HPDE6-E6E7 (cell line): ENCODE results near the gene RCE1.

ENCODE experiments used
- DNase-seq: peaks from one replicate; pipeline ENCODE4 v3.0.0; 2011; ENCODE audit warnings: missing footprints; ENCODE audit errors: extremely low spot score

RCE1 gene

DNA sequence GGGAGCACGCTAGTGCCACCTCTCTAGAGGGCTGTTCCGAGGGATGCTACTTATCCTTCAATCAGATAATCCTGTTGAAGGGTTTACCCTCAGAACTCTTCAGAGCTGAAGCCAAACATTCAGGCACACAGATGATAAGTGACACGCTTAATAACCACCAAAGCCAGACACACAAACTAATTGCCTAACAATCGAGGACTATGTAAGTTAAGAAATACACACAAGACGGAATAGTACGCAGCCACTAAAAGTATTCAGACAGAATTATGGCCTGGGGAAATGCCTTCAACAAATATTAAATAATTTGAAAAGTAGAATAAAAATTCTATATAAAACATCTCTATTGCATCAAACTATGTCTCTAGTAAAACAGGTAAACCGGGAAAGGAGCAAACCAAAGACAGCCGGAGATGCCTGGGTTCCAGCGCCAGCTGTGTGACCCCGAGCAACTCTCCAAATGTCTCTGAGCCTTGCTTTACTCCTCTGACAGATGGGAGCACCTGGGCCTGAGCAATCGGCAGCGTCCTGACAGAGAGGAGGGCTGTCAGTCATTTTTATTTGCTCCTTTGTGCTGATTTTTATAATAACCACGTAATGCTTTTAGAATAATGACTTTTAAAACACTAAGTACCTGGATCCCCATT, 25.0 kb downstream of the RCE1 start:
- no peak for DNase-seq

DNA sequence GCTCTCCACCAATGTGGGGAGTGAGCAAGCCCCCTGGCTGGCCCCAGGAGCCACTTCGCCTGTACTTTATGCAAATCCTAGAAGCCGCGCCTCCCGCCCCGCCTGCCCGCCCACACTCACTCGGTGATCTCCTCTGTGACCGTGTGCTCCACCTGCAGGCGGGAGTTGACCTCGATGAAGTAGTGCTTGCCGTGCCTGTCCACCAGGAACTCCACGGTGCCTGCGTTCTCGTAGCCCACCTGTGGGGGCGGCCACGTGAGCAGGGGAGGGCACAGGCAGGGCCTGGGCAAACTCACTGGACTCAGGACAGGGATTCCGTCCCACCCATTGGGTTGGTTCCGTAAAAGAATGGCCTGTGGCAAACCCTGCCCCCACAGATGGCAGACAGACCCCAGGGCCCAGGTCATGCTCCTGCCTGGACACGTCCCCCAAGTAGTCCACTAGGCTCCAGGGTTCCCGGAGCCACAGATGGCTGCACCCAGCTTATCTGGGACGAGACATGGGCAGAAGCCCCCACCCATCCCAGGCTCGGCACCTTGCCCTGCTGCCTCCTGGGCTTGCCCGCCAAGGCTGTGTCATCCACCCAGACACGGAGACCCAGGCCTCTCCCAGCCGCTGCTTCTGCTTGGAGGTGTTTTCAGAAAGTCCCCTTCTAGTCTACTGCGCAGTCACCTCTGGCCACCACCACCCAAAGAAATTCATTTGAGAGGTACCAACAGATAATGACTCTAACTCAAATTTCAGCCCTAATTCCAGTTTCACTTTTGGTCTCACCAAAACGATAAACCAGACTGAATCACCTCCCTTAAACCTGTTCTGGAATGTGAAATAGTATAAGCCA, 25.7 kb downstream of the RCE1 start:
- peak; percentile 40 for DNase-seq

DNA sequence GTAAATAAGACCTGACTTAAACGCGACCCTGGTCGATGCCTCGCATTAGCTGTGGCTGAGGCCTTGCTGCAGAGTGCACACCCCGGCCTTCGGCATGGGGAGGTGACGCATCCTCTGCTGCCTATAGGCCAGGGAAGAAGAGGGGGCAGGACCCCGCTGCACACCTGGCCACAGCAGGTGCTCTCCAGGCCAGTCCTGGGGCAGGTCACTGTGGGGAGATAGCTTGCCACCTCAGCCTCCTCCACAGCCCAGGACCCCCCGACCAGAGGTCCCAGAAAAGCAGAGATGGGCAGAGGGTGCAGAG, 26.3 kb downstream of the RCE1 start:
- no peak for DNase-seq

DNA sequence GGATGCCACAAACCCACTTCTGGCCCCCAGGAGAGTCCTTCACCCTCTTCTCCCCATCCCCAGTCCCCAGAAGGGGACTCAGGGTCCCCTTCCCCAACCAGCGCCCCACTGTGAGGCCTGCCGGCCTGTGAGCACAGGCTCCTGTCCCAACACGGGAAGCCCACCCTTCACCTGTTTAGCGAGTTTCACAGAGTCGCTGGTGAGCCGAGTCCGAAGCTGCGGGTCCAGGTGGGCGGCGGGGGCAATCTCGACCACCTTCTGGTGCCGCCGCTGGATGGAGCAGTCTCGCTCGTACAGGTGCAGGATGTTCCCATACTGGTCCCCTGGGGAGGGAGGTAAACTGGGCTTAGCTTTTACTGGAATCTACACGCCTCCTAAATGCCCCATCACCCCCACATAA, 26.9 kb downstream of the RCE1 start:
- DNase-seq, result no peak

DNA sequence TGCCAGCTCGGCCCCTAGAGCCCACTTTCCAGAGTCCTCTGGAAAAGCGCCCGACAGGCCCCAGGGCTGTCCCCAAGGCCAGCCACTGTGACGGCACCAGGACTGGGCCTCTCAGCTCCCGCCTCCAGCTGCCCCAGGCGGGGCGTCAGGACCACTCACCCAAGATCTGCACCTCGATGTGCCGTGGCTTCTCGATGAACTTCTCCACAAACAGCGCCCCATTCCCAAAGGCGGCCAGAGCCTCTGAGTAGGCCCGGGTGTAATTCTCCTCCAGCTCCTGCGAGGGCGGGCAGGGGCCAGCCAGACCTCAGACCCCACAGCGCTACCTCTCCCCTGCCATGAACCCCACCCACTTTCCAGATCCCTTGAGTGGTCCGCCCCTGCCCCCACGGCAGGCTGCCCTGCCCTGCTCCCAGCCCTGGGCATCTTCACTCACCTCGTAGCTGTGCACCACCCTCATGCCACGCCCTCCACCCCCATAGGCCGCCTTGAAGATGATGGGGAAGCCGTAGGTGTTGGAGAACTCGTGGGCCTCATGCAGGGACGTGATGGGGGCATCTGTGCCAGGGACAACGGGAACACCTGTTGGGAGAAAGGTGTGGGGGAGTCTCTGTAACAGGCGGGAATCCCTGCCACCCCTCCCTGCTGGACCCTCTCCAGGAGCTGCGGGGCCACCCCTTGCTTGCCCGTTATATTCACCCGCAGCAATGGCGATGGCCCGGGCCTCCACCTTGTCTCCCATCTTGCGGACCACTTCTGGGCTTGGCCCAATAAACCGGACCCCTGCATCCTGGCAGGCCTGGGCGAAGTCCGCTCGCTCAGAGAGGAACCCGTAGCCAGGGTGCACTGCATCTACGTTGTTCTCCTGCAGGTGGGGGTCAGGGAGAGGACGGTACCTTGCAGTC, 27.6 kb downstream of the RCE1 start:
- DNase-seq, result no peak

DNA sequence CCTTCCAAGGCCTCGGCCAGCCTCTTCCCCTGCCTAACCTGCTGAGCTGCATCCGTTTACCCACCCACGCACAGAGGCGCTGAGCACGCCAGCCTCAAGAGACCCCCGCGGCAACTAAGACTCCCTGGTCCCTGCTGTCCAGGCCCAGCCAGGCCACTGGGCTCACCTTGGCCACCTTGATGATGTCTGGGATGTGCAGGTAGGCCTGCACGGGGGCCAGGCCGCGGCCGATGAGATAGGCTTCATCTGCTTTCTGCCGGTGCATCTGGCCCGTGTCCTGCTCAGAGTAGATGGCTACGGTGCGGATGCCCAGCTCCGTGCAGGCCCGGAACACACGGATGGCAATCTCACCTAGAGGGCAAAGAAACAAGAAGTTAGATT, 28.3 kb downstream of the RCE1 start:
- DNase-seq, result no peak

DNA sequence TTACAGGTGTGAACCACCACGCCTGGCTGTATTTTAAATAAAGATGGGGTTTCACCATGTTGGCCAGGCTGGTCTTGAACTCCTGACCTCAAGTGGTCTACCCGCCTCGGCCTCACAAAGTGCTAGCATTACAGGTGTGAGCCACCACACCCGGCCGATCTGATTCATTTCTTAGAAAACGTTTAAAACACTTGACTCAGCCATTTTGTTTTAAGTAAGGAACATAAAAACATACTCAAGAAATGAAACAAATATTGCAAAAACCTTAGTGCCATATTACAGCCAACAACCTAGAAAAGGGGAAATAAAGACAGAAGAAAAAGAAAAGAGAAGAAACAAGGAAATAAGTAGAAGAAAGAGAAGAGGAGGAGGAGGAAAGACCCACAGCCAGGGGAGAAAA, 31.0 kb downstream of the RCE1 start:
- no peak for DNase-seq

DNA sequence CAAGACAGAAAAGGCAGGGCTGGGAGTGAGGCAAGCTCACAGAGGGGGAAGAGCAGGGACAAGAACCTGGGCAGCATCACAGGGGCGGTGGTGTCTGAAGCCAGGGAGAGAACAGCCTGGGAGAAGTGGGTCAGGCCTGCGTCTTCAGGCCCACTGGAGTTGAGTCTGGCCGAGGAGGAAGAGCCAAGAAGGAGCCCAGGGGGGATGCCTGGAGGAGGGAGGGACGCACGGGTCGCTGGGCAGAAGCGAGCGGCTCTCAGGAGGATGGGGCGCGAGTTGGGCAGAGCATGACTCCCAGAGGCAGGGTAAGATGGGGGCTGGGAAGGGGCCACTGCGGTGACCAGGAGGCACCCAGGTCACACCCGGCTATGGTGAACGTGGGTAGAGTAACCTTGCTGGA, 32.1 kb downstream of the RCE1 start:
- no peak for DNase-seq

DNA sequence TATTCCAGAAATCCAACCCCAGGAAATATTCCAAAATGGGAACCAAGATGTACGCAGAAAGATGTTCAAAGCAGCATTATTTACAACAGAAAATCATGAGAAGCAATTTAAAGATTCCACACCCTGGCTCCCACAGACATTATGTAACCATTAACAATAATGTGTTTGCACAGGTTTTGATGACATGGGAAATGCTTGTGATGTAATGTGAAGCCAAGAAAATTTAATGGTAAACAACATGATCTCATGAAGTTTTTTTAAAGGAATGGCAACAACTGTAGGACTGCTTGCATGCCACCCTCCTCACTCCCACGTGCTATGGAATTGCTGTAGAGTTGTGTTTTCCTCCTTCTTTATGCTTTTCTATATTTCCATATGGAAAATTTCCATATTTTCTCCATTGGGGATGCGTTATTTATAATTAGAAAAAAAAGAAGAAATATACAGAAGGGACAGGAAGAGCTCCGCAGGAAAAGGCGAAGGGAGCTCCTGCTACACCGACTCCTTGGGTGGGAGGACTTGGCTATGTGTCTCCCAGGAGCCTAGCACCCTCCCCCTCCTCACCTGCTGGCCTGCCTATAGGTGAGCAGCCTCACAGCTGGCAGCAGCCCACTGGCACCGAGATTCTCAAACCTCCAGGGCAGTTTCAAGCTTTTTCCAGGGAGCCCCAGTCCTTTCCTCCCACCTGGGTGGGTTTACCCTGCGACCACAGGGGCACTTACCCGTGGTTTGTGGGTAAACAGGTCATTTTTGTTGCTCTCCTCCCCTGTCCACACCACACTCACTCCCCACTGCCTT, 34.5 kb downstream of the RCE1 start:
- no peak for DNase-seq

DNA sequence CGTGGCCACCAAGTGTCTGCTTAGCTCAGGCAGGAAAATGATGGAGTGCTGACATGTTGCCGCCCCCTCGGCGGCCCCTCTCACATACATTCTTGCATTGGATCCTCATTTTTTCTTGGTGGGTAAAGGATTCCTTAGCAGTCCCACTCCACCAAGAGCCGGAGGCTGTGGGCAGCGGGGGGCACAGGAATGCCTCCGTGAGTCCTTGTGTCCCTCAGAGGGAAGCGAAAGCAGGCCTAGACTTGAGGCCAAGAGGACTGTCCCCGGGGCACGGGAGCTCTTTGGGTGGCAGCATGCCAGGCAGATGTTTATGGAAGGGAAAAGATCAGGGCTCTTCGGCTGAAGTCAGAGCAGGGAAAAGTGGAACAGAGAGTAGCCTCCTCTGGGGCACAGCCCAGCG, 35.2 kb downstream of the RCE1 start:
- DNase-seq, result no peak

DNA sequence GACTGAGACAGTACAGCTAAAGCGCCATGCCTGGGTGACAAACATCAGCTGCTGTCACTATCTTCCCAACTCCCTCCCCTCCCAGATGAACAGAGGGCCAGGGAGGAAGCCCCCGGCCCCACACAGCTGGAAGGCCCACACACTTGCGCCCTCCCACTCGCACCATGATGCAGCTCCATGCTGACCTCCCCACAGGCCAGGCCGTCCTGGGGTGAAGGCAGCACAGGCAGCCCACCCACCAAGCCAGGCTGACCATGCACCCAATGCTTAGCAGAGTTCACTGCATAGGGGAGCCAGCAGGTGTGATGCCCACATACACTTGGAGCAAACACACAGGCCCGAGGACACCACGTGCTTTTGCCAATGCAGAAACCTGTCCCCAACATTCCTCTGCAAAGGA, 35.8 kb downstream of the RCE1 start:
- DNase-seq, result no peak

DNA sequence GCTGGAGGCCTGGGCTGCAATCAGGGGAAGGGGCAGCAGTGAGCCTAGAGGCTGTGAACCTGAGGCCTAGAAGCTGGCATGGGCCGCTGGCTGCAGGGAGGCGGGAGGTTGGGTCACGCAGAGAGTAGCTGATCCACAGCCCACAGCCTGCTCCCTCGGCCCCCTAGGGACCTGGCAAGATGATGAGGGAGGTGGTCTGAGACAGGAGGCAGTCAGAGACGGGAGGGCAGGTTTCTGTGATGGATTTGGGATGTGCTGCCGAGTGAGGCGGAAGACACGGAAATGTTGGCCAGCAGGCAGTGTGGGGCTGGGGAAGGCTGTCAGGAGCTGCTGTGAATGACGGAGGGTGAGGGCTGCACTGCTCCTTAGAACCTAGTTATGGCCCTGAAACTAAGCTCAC, 36.3 kb downstream of the RCE1 start:
- no peak for DNase-seq

DNA sequence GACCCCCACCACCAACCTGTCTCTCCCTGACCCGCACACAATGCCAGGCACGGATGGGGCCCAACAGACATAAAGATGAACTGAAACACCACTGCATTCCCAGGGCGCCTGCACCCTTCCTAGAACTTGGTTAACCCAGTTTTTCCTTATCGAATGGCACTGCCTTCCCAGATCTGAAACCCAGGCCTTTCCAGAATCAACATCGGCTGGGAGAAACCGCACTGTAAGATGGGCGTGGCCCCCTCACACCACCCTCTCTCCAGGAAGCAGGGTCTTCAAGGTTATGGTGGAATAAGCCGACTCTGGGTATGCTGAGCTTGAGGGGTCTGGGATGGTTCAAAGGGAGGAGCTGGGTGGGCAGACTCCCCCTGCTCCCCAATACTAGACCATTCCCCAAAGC, 36.8 kb downstream of the RCE1 start:
- DNase-seq, result no peak

DNA sequence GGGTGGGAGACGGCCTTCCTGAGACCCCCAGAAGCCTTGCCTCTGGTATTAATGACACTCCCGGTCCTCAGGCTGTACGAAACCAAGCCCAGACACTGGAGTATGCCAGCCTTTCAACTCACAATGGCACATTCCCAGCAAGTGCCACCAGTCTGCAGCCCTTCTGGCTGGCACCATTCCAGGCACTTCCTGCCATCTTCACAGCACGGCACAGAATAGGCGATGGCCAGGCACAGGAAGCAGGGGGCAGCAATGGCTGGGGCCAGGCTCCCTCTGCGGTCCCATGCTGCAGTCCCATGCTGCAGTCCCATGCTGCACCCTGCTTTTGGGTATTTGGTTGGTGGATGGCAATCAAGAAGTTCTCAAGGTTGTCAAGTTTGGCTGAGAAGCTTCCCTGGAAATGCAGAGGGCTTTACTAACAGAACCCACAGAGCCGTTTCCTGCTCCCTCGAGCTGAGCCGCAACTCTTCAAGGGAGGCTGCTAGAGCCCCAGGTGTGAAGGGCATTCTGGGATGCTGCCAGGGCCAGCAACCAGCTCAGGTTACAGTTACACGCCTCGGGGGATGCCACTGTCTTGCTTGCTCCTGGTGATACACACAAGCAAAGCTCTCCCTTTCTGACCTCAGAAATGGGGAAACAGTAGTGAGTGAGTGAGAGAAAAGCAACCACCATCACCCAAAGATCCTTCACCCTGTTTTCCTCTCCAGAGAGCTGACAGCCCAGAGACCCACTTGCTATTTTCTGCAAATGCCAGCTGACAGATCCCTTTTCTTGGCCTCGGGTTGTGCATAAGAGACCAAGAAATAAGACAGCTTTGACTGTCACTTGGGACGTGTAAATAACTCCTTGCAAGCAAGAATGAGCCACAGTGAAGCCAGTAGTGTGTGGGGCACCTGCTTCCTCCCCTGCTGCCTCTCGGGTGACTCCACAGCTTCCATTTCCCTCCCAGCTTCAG, 37.5 kb downstream of the RCE1 start:
- DNase-seq, result peak; percentile 66

DNA sequence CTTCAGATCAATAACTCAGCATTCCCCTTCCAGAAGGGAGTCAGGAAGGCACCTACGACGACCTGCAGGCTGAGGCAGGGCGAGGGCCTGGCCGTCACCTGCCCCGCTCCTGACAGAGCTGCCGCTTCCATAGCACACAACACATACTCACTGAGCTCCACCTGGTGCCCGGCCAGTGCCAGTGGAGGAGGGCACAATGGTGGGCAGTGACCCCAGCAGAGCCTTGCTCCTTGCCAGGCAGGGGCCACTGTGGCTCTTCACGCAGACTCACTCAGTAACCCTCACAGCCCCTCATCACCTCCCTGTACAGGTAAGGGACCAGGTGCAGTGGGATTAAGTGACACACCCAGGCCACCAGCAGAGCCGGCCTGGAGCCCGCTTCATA, 38.2 kb downstream of the RCE1 start:
- no peak for DNase-seq

DNA sequence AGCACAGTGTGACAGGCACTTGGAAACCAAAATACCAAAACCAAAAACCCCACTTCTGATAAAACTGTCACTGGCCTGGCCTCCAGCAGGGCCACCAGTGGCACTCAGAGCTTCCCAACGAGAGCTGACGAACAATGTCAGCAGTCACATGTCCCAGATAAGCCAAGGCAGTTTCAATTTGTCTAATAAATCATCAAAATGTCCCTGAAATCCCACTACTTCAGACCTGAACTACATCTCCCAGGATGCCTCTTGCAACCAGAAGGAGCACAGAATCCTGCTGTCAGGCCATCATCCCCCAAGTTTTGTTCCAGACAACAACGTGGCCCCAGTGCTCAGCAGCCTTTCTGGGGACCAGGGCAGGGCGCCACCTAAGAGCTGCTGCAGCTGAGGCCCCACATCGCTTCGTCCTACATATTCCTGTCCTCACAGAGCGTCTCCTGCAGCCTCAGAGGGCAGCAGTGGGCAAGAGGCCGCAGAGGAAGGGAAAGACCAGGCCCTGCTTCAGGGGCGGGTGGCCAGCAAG, 38.7 kb downstream of the RCE1 start:
- no peak for DNase-seq

DNA sequence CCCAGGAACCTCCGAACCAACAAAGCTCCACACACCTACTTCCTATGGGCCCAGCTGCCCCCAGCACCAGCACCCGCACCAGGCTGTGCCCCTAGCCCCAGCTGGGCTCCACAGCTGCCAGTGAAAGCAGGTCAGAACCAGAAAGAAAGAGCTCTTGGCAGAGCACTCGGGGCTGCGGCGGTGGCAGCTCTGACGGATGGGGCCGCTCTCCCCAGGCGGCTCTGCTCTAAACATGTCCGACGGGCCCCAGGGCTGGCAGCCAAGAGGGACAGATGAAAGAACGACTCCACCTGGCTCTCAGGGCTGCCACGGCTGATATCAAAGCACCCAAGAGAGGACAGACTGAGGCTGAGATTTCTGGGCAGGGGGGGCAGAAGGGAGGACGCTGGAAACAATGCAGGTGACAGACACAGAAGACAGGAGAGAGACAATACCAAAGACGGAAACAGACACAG, 39.3 kb downstream of the RCE1 start:
- no peak for DNase-seq

DNA sequence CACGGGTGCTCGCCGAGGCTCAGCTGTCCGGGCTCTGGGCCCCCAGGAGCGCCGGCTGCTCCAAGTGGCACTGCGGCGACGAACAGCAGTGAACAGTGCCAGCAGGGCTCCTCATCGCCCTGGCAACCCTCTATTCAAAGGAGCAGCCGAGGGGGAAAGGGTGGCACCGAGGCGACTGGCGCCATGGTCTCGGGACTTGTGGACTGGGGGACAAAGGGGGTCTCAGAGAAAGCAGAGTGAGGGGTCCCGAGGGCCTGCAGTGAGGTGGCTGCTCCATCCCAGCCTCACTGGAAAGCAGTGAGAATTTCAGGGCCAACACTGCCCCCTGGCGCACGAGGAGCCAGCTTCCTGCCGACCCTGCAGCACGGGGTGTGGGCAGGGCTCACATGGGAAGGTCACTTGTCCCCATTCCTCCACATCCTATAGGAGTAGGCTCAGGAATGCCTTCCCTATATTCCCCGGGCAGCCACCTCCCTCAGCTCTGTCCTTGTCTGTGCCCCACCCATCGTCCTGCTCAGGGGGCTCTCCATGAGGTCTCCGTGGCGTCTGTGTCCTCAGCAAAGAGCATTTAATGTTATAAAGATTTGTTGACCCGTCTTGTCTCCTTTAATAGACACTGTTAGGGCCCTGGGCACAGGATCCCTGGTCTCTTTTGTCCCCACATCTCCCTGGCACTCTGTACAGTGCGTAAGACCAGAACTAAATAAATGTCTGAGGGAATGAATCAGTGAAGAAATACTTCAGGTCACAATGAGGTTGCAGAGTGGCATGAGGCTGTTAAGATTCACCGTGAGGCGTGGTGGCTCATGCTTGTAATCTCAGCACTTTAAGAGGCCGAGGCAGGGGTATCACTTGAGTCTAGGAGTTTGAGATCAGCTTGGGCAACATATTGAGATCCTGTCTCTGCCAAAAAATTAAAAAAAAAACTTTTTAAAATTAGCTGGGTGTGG, 40.0 kb downstream of the RCE1 start:
- peak; percentile 43 for DNase-seq

DNA sequence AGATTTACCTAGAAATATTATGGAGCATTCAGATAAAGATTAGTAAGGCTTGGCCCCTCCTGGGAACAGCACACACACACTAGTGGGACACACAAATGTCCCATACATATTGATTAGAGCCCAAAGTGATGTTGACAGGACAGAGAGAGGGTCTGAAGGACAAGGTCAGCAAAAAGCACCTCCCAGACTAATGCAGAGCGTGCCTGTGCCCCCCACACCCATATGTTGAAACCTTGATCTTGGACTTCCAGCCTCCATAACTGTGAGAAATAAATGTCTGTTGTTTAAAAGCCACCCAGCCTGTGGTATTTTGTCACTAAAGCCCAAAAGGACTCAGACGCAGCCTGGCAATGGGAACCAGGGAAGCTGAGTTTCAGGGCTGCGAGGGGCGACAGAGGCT, 41.2 kb downstream of the RCE1 start:
- DNase-seq, result no peak
